HG03135 (cell line): ENCODE results near the gene NT5C1A.

Experiments
- ATAC-seq: cut with Tn5 transposase; IDR thresholded peaks from one replicate; pipeline ENCODE4 v1.9.1; 2021; ENCODE audit warnings: mild to moderate bottlenecking, moderate library complexity; ENCODE audit not compliant: unreplicated experiment

NT5C1A gene

DNA sequence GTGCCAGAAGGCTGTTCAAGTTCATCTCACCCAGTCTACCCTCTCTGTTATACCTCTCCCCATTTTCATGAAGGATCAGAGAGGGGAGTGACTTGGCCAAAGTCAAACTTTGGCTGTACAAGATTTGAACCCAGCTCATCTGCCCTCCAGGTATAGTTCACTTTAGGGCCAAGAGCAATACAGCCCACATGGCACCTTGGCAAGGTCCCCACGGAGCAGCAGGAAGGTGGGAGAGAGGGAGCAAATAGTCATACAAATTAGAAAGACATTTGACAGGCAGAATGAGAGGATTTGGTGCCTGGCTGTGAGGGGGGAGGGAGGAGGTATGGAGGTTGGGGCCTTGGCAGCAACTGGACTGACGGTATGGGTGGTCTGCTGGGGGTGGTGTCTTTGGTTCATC lies 18.3 kb upstream of the NT5C1A start:
- ATAC-seq: no peak

DNA sequence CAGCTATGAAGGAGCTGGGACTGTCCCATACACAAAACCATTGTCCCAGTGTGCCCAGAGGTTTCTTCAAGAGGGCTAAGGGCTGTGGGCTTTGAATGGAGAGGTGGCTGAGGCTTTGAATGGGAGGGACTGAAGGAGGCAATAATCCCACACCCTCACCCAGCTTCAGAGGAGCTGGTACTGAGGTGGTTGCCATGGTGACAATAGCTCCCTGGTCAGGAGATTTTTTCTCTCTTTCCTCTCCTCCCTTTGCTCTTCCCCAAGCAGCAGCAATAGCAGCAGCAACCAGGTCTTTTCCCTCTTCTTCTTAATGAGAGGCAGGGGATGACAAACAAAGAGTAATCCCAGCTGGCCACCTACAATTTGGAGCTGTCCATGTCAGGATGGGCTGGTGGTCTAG lies 17.7 kb upstream of the NT5C1A start:
- ATAC-seq: no peak

DNA sequence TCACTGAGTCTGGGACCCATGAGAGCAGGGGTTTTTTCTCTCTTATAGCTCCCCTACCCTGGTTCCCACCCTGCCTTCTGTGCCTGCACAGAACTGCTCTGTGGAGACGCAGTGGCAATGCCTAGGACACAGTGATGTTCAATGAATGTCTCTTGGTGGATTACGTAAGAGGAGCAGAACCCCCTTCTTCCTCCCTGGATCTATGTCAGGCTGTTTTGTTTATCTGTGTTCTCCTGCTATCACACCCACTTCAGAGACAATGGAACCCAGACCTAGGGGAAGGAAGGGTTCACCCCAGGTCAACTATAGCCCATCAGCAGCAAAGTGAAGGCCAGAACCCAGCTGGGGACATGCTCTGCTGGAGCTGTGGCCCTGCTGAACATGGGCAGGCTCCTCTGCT lies 17.3 kb upstream of the NT5C1A start:
- ATAC-seq: no peak

DNA sequence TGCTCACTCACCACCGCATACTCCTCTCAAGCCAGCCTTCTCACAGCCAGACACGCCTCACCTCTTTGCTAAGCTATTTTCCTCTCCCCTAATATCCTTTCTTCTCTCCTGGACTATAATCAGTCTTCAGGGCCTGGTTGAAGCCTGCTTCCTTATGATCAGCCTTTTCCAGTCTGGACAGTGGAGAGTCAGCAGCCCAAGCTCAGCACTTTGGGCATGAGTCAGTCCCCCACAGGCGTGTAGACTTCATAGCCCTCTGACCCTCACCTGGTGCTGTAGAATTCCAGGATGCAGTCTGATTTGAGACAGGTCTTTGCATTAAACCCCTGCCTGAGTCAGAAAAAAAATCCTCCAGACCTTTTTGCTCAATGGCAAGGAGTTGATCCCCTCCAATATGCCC lies 16.8 kb upstream of the NT5C1A start:
- ATAC-seq: no peak

DNA sequence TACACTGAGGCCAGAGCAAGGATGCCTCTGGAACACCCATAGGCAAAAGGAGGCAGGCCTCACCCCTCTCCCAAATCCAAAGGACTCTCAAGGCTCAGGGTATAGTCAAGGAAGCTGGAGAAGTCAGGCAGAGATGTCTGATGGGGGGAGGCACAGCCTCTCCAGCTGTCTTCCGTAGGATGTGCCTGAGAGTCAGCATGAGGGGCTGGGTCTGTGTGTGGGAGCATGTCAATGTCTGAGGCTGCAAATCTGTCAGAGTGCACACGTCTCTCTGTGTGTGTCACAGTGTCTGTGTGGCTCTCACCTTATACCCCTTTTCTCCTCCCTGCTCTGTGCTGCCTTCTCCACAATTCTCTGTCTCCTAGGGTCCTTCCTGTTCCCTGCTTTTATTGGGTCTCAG lies 15.3 kb upstream of the NT5C1A start:
- ATAC-seq: no peak

DNA sequence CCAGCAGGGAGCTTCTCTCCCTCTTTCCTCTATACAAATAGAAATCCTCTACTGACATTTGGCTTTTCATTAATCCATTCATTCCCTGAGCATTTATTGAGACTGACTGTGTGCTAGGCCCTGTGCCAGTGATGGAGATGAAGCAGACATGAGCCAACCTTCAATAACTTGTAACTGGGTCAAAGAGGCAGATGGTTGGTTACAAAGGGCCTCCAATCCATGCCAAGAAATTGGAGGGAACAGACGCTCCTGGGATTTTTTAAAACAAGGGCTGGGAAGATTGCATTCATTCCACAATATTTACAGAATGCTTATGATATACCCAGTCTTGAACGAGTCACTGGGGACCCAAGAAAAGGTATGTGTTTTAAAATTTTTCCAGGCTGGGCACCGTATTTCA lies 13.2 kb upstream of the NT5C1A start:
- ATAC-seq: no peak

DNA sequence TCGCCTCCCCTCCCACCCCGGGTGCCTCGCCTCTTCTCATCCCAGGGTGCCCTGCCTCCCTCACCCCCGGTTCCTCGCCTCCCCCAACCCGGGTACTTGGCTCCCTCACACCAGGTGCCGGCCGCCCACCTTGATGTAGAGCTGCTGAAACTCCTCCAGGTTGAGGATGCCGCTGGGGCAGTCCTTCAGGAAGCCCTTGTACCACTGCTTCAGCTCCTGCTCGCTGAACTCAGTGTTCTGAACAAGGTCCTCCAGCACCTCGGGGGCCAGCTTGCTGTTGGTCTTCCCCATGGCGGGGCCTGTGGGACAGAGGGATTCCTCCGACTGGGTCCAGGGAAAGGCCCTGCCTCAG lies 12.4 kb upstream of the NT5C1A start:
- ATAC-seq: no peak

DNA sequence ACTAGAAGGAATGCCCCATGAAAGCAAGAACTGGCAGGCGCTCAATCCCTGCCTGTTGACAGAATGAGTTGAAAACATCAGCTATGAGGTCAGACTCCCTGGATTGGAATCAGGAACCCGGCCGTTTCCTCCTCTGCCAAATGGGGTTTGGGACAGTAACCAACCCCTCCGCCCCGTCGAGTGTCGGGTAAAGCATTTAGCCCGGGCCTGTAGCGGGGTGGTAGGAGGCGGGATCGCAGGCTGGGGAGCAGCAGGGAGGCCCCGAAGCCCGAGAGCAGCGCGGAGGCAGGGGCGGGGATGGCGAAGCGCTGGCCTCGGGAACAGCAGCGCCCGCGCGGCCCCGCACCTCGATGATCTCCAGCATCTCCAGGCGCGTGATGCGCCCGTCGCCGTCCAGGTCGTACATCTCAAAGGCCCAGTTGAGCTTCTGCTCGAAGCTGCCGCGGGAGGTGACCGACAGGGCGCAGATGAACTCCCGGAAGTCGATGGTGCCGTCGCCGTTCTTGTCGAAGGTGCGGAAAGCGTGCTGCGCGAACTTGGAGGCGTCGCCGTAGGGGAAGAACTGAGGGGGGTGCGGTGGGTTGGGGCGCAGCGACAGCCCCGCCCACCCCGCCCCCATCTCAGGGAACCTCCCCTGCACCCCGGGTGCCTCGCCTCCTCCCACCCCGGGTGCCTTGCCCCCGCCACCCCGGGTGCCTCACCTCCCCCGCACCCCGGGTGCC lies 11.8 kb upstream of the NT5C1A start:
- no peak for ATAC-seq

DNA sequence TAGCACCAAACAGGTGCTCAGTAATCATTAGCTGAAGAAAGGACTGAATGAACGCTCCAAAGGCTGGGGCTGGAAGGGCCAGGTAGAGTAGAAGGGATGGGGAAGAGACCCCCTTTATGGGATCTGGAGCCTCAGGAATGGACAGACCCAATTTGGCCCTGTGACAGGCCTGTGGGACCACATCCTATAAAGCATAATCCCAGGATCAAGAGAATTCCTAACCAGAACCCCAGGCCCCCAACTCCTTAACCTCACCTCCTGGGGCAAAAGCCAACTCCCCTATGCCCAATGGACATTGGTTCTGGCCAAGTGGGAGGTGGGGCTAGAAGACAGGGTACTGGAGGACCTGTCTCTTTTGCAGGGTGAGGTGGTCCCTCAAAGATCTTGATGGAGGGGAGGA lies 10.1 kb upstream of the NT5C1A start:
- no peak for ATAC-seq

DNA sequence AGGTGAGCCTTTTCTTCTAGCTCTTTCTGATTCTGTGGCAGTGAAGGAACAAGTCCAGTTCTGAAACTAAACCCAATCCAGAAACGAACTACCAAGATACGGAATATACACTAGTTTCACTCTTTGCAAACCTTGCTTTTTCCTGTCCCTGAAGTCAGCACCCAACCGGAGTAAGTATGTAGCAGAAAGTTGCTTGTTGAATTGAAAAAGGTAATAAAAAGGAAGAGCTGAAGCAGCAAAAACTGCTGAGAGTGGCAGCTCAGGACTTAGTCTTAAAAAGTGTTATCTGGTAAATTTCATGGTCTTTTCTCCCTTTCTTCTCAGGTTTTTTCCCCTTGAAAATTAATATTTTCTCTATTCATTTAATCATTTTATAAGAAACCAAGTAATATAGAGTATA lies 9.4 kb upstream of the NT5C1A start:
- ATAC-seq: no peak

DNA sequence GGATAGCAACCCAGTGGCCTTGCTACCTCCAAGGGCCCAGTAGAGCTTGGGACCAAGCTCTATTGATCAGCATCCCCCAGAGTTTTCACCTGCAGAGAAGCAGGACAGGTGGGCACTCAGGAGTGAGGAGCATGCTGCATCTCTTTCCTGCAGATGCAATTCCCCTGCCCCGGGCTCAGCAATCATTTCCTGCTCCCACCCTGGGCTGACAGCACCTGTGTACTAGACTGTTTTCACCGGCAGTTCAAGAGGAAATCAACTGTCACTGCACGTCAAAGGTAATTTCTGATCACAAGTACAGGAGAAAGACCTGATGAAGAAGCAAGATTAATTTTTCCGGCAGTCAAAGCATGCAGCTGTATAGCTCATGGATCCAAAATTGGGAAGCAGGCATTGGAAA lies 8.8 kb upstream of the NT5C1A start:
- no peak for ATAC-seq

DNA sequence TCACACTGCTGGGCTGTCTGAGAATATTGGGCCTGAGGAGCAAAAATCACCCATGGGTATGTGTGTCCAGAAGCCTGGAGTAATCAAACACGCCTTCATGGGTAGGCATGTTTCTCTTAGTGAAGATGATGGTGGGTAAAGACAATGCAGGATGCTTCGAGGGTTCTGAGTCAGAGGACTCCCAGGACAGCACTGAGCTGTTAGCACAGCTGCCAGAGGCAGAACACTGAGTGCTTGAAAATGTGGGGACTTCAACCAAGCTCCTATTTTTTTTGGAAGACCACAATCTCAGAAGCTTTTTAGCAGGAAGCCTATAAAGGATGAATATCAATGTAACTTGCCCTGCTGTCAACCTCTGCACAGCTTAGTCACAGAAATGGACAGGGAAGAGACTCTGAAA lies 7.9 kb upstream of the NT5C1A start:
- ATAC-seq: no peak

DNA sequence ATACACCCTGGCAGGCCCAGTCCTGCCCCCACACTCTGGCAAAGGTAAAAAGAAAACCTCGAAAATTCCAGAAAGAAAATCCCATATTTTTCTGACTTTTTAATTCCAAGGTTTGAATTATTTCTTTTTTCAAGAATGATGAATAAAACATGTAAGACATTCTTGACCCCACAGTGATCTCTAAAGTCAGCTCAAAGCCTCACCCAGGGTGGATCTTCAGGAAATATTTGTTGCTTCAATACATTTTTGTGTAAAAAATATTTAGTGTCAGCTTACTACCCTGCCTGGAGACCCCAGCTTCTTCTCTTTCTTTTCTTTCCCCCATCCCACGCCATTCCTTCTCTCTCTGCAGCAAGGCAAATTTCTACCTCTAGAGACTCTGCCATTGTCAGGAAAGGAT lies 7.0 kb upstream of the NT5C1A start:
- ATAC-seq: no peak

DNA sequence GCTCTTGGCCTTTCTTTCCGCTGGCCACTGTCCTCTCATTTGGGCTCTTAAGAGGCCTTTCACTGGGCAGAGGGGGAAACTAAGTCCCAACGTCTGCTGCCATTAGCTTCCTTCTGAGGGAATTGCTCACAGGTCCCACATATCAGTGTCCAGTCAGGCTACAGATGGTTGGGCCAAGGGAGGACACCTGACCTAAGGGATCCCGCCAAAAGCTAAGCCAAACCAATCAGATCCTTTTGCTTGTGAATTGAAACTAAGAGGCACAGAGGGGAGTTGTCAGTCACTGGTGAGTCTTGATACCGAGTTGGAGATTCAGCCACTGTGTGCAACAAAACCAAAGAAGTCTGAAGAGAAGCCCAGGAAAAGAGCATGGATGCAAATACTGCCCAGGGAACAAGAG lies 5.7 kb upstream of the NT5C1A start:
- no peak for ATAC-seq

DNA sequence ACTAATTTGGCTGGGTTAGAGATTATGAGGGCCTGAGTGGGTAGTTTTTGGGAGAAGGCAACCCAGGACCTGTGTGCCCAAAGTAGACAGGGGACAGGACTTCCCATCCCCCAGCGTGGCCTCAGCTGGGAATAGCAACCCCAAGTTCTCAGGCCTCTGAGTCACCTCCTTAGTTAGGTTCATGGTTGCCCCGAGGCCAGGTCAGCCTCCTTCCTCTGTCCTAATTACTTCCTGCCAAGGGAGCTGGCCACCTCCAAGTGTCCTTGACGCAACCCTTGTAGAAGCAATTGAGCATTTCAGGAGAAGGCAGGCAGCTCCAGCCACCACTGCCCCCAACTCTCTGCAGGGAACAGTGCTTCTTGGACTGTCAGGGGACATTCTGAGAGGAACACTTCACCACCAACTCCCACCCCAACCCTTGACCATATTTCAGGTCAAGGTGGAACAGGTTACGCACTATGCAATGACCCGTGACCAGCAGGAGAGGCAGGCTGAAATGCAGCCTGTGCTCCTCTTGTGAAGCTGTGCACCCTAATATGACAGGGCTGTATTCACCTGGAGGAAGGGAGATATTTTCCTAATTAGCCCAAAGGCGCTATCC lies 5.1 kb upstream of the NT5C1A start:
- no peak for ATAC-seq

DNA sequence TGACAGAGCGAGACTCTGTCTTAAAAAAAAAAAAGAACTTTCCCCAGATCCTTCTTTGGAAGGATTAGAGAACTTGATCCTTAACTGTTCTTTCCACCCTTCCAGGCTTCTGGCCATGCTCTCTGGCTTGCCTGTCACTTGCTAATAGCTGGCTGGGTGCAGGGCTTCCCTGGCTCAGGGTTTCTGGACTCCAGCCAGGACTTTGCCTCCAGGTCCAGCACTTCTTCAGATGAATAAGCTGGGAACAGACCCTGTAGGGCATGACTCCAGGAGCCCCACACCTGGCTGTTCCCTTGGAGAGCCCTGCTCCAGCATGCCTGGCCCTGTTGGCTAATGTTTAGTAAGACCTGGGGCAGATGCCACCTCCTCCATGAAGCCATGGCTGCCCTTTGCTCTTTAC lies 3.3 kb upstream of the NT5C1A start:
- ATAC-seq: no peak

DNA sequence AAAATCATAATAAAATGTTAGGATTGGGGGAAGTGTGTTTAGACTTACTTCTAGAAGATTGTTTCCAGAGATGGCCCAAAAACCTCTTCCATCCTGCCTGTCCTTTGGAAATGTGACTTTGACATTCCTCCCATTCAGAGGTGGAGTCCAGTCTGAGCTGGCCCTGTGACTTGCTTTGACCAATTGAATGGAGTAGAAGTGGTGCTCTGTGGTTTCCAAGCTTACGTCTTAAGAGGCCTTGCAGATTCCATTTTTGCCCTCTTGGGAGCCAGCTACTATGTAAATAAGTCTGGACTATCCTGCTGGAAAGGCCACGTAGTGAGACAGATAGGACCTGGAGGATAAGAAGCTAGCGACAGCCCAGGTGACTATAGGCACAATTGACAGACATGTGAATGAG lies 1.3 kb upstream of the NT5C1A start:
- ATAC-seq: no peak

DNA sequence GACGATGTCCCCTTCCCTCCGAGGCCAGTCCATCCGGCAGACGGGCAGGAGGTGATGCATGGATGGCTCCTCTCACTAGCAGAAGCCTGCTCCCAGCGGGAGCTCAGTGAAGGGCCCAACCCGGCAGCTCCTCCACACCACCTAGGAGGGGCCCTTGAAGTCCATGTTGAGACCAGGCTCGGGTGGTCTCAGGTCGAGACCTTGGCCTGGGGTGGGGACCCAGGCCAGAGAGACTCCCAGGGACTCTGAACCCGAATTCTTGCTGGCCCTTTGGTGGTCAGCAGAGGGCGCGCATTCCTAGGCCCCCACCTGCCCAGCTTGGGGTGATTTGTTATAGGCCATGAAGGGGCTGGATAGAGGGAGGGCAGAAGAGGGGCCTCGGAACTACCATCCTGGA lies 642 bp upstream of the NT5C1A start:
- ATAC-seq: no peak

DNA sequence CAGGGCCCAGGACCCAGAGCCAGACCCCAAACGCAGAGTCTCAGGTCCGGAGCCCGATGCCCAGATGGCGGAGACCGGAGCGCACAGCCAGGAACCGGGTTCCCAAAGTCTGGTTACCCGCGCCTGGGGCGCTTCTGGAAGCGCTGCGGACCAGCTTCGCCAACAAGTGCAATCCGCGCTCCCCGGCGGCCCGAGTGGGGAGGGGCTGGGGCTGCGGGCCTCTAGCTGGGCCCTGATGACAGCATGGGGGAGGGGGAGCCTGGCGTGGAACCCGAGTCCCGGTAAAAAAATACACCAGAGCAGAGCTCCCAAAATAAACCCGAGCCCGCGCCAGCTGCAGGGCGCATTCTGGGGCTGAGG lies 494 bp downstream of the NT5C1A start:
- ATAC-seq: no peak

DNA sequence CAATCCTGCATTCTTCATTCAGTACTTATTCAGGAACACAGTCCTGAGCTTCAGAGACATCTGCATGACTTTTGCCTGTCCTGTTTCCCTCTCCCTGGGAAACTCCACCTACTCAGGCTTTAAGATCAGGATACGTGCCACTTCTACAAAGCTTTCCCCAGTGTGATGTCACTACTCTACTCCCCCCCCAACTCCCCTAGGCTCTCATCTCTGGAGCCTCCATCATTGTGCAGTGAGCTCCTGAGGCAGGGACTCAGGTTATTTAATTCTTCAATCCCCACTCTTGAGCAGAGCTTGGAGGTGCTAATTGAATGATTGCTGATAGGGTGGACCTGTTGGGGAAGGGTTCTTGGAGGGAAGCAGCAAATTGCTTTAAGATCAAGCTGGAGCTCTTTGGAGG lies 1.2 kb downstream of the NT5C1A start:
- ATAC-seq: no peak

DNA sequence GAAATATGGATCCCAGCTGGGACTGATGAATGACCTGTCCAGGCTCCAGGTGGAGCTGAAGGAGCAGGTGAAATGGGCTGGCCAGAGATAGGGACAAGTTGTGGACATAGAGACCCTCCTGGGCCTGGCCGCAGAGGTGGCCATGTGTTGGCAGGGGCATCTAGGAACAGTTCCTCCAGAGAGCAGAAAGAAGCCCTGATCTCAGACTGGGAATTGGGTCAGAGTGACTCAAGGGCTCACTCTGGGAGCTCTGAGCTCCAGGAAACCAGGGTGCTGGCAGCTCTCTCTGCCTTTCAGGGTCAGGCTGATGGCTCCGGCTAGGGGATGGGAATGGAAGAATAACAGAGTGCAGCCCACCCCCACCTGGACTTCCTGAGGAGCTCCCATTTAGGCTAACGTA lies 3.0 kb downstream of the NT5C1A start:
- ATAC-seq: no peak

DNA sequence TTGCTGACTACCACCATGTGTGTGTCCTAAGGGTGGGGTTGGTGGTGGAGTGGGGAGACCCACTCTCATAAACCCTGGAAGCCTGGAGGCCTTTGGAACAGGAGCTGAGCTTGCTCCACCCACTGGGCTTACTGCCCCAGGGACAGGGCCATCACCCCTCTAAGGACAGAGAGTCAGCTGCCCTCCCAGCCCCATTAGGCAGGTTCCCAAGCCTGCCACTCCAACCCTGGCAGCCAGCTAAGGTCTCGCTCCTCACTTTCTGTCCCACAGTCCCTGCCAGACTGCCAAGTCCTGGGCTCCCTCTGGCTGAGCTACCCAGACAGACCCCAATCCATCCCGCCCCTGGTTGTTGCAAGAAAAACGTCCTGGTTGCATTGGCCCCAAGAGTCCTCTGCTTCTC lies 3.8 kb downstream of the NT5C1A start:
- ATAC-seq: no peak

DNA sequence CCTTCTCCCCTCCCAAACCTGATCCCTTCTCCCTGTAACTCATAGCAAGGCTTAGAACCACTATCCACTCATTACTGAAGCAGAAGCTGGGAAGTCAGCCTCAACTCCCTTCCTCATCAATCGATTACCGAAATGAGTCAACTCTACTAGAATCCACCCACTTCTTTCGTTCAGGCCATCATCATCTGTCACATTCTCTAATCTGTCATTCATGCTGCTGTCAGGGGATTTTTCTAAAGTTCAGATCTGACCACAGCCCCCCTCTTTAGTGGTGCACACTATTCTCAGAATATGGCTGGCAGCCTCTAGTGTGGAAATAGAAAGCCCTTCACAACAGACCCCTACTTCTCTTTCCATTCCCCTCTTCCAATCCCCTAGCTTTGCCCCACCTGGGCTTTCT lies 5.1 kb downstream of the NT5C1A start:
- ATAC-seq: peak; percentile 79
